ENCODE data around the gene STARD3.

DNA sequence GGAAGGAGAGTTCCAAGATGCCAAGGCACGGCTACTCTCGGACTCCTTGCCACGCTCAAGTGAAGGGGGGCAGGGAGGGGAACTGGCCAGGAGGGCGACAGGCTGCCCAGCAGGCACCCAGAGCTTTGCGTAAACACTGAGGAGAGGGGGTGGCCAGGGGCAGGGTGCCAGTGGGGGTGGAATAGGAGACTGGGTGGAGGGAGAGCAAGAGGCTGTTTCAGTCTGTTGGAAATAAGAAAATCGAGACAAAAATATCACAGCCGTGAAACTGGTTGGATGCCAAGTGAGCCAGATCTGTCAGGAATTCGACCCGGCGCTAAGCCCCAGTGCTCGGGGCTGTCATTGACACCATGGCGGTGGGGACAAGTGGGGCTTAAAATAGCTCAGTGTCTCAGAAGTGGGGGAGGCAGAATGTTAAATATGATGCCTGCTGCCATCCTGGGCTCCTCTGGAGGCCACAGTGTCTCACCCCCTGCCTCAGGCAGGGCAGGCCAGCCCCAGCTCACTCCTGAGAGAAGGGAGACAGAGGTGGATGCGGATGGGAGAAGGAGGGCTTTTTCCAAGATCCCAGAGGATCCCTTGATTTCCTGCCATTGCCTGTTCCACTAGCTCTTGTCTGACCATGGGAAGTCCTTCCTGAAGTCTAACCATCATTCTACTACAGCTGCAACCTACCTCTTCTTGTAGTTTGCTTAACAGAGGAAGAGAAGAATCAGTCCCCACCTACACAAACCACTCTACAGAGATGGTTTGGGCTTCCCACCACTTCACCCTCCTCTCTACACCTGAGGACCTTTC is 40.8 kb downstream of the STARD3 start:
- TF ChIP-seq, protein P1, sequence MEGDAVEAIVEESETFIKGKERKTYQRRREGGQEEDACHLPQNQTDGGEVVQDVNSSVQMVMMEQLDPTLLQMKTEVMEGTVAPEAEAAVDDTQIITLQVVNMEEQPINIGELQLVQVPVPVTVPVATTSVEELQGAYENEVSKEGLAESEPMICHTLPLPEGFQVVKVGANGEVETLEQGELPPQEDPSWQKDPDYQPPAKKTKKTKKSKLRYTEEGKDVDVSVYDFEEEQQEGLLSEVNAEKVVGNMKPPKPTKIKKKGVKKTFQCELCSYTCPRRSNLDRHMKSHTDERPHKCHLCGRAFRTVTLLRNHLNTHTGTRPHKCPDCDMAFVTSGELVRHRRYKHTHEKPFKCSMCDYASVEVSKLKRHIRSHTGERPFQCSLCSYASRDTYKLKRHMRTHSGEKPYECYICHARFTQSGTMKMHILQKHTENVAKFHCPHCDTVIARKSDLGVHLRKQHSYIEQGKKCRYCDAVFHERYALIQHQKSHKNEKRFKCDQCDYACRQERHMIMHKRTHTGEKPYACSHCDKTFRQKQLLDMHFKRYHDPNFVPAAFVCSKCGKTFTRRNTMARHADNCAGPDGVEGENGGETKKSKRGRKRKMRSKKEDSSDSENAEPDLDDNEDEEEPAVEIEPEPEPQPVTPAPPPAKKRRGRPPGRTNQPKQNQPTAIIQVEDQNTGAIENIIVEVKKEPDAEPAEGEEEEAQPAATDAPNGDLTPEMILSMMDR (conservative IDR thresholded peaks at IDR 0.05), result no peak
- TF ChIP-seq EZH2 (IDR thresholded peaks at IDR 0.05; ENCODE audit: low read depth), result no peak

Data from PC-9 (cell line).